Cerebellar cortex (tissue), 1 donor: Measurements from ENCODE around the gene NEK7.

Experiments
- DNase-seq: peaks from one replicate; pipeline ENCODE4 v3.0.0-alpha.2; 2015; ENCODE audit warnings: low spot score

Gene NEK7

GRCh38 chr1:198352975-198353695 is 196.3 kb downstream of the NEK7 start:
- no peak for DNase-seq

GRCh38 chr1:198357937-198358336 is 201.1 kb downstream of the NEK7 start:
- DNase-seq: no peak

- peak; percentile 2 for DNase-seq
These were observed 202.3 kb downstream of the NEK7 start for GRCh38 chr1:198359024-198359653.

GRCh38 chr1:198360208-198360729 is 203.5 kb downstream of the NEK7 start:
- no peak for DNase-seq

- no peak for DNase-seq
These were observed 204.5 kb downstream of the NEK7 start for GRCh38 chr1:198361237-198361767.

GRCh38 chr1:198363625-198364151 is 206.9 kb downstream of the NEK7 start:
- DNase-seq: no peak

GRCh38 chr1:198364471-198364870 is 207.7 kb downstream of the NEK7 start:
- no peak for DNase-seq

GRCh38 chr1:198367296-198367695 is 210.5 kb downstream of the NEK7 start:
- no peak for DNase-seq

- no peak for DNase-seq
These were observed 214.2 kb downstream of the NEK7 start for GRCh38 chr1:198370996-198371395.
